C1 segment of cervical spinal cord (tissue), 14 donors: ENCODE results near the gene FMNL3.
"Not testable (repeated sequence)": the region's sequence is repeated elsewhere in the genome, so short reads cannot be mapped to it uniquely, and the experiment has no call there.

ENCODE experiments used
- DNase-seq, 14 donors: peaks; one replicate each; lab custom pipeline; 2025; lab: John Stamatoyannopoulos, UW

The FMNL3 gene

DNA sequence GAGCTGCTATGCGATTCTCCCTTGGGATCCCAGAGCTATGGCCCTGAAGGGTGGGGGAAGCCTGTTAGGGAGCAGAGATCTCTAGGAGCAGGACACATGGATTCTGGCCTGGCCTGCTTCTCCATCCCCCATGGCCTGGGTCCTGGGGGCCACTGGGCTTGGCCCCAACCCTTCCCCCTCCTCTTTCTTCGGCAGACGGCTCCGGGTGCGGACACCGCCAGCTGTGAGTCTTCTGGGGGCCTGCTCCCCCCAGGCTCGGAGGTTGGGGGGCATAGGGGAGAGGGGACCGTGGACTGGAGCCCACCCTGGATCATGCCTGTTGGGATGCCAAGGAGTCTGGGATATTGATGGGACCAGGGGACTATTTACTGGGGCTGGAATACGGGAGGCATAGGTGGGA lies 74.8 kb downstream of the FMNL3 start:
- DNase-seq: no peak

DNA sequence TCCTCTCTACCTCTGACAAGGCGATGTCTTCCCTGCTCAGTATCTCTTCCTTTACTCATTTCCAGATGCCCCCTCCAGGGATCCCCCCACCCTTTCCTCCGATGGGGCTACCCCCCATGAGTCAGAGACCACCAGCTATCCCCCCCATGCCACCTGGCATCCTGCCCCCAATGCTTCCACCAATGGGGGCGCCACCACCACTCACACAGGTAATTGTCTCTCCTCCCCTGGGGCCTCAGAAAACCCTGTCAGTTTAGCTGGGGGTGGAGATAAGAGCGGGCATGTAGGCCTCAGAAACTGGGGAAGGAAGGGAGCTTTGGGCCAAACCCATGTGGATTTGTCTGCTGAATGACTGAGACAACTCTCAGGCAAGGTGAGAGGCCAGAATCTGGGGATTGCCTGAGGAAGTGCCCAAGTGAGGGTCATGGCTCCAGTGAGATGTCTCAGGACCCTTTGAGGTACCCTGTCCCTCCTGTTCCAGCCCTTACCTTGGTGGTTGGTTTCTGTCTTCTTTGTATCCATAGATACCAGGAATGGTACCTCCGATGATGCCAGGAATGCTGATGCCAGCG lies 75.8 kb downstream of the FMNL3 start:
- DNase-seq: no peak

DNA sequence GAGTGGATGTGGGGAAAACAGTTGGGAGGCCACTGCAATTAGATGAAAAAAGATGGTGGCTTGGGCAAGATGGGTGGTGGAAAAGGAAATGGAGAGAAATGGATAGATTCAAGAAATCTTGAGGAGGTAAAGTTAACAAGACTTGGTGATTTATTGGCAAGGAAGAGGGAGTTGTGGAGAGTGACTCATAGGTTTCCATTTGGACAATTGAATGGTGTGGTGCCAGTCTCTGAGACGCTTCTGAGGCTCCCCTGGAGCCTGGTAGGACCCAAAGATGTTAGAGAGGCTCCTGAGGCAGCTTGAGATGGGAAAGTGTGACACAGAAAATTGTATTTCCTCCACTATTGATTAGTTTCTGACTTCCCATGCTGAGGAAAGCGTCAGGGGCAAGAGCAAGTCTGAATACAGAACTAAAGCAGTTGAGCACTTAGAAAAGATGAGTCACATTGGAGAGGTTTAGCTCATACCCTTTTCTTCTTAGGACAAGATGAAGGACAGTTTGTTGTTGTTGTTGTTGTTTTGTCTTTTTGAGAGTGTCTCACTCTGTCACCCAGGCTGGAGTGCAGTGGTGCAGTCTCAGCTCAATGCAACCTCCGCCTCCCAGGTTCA lies 79.3 kb downstream of the FMNL3 start:
- DNase-seq: no peak

DNA sequence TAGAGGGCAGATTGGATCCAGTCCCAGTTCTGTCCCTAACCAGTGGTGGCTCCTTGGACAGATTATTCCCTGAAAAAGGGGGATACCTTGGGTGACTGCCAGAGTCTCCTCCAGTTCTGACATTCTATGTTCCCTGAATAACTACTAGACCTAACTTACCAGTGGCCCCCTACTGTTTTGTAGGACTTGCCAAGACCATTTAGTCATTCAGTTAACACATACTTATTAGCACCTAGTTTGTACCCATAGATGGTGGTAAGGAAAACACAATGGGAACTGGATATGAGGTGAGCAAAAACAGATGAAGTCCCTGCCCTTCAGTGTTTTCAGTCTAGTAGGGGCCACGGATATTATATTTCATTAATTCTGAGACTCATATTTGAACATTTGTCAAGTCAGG lies 80.4 kb downstream of the FMNL3 start:
- no peak for DNase-seq

DNA sequence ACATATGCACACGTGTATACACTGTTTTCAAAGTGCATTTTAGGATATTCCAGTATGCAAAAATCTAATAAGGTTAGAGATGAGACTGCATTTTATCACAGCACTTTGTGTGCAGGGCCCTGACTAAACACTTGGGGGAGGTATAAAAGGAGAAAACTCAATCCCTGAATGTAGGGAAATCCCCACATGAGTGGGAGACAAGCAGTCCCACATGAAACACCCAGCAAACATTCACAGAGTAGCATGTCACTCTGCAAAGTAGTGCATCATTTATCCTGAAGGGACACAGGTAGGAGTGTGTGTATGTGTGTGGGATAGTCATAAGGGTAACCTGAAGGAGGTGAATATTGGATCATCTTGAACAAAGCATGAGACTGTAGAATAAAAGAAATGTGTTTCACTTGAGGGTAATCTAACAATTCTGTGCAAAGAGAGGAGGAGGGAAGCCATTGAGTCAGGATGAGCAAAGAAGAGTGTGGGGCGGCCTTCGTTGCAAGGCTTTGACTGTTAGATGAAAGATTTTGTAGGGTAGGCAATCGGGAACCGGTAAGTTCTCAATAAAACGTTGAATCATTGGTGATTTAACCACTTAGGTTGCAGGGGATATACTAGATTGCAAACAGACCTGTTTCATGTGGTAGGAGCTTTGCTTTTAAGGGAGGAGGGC lies 80.9 kb downstream of the FMNL3 start:
- no peak for DNase-seq

DNA sequence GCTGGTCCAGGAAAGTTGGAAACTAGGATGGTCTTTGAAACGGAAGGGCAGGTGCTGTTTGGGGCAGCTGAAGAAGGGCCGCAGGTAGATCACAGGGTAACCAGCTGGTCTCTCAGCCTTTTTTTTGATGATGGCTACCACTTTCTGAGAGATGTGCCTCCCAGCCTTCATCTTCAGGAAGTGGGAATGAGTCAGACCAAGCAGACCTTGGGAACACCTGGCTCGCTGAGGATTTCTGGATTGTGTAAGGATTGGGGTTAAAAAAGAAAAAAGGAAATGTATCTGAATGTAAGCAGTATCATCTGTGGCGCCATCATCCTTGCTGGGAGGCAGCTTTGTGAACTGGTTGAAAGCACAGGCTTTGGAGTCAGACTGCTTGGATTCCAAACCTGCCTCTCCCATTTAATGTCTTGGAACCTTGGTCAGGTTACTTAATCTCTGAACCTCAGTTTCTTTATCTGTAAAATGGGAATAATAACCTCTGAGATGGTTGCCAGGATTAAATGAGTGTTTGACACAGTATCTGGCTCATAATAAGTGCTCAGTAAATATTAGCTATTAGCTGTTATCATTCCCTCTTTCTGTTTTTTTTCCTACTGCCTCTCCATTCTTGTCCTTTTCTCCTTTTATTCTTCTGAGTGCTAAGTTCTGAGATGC lies 82.2 kb downstream of the FMNL3 start:
- DNase-seq: no peak

DNA sequence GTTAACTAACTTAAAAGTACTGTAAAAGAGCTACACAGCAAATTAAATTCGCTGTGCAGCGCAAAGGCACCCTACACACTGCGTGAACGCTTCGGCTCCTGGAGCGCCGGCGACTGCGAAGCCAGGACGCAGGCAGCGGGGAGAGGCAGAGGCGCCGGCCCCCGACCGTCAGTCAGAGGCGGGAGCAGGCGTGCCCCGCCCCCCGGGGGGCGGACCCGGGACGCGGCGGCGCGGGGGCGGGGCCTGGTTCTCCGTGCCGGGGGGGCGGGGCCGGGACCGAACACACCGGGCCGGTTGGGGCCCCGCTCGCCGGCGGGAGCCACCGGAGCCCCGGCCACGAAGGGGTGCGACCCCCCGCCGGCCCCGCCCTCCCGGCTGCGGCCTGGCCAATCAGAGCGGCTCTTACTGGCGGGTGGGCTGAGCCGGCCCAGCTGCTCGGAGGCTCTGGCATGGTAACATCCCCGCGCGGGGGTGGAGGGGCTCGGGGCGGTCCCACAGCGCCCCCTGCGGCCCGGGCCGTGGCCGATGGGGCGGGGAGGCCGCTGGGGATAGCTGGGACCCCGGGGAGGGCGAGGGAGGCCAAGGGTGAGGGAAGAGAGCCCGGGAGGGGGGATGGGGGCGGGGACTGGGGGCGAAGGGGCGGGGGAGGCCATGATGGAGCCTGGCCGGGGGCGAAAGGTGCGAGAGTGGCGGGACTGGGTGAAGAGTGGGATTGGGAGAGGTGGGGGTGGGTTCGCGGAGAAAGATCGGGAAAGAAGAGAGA lies 83.9 kb downstream of the FMNL3 start, which contains the start of gene PRPF40B:
Gene PRPF40B (plus strand): TSS at position 420 of the 763 bp plus-strand sequence. CDS start 30 bp downstream, at position 450.
- peak in 13 of 14 donors; percentile 63 to 91 (median 75) for DNase-seq

DNA sequence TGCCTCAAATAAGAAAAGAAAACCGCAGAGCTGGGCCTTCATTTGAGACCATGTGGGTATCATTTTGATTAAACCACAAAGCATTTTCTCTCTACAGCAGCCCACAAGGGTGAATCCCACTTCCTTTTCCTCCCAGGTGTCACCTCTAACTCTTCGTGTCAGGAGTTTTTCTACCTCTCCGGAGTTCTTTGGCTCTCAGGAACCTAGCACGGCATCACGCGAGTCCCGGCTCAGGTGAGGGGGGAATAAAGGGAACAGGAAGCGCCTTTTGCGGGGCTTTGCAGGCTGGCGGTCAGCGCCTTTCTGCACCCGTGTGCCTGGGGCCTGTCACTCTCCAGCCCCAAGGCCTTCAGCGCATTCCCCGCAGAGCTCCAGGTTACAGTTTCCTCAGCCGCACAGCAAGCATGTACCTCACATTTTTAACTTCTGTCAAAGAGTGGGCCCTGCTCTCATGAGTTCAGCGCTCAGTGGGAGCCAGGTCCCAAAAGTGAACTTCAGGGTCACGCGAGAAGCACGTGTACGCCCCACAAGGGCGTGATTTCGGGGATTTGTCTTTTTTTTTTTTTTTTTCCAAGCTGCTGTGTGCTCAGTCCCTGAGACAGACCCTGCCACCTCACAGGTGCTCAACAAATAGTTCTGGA lies 84.6 kb downstream of the FMNL3 start:
- peak in 4 of 14 donors; percentile 8 to 61 (median 38) for DNase-seq

DNA sequence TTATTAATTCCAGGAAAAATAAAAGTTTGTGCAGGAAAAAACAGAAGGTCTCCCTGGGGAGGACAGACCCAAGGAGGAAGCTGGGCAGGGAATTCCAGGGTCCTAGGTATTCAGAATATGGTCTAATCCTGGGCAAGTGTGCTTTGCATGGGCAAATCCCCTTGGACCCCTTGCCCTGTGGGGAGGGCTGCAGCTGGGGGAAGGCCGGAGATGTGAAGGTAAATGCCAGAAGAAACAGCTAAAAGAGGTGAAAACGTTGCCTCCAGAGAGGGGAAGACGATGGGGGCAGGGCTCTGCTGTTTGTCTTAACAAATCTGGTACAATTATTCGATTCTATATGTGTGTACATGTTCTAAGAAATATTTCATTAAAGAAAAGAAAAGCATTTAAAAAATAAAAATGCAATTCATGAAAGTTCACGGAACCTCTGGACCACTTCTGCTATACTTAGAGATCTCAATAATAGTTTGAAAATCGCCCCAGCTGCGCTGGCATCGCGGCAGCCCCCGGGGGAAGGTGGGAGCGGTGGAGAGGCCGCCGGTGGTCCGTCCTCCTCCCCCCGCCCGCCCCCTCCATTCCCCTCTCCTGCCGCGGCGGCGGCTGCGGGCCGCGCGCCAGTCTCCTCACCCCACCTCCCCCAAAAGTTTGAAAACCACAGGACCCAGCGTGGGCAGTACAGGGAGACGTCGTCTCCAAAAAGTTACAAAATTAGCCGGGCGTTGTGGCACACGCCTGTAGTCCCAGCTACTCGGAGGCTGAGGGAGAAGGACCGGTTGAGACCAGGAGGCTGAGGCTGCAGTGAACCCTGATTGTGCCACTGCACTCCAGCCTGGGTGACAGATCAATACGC lies 85.3 kb downstream of the FMNL3 start:
- DNase-seq: no peak

DNA sequence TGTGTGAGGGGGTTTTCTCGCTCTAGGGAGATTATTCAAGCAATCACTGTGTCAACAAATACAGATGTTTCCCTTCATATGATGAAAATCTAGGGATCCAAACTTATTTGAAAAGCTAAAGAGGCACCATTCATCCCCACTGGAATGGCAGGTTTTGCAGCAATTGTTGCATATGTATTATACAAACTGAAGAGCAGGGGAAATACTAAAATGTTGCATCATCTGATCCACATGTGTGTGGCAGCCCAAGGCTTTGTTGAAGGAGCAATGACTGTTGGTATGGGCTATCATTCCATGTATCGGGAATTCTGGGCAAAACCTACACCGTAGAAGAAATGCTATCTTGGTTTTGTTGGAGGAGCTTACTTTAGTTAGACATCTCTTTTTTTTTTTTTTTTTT lies 87.9 kb downstream of the FMNL3 start:
- no peak for DNase-seq

DNA sequence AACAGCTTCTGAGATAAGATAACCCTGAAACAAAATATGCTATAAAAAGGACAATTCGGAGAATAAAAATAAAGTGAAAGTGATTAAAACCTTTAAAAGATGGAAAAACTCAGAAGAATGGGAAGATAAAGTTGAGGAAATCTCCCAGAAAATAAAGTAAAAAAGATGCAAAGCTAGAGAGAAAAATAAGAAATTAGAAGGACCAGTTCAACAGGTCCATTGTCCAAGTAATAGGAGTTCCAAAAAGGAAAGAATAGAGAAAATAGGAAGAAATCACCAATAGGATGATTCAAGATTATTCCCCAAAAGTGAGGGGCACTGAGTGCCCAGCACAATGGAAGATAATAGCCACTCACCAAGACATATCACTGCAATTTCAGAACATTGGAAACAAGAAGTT lies 88.6 kb downstream of the FMNL3 start:
- no peak for DNase-seq

DNA sequence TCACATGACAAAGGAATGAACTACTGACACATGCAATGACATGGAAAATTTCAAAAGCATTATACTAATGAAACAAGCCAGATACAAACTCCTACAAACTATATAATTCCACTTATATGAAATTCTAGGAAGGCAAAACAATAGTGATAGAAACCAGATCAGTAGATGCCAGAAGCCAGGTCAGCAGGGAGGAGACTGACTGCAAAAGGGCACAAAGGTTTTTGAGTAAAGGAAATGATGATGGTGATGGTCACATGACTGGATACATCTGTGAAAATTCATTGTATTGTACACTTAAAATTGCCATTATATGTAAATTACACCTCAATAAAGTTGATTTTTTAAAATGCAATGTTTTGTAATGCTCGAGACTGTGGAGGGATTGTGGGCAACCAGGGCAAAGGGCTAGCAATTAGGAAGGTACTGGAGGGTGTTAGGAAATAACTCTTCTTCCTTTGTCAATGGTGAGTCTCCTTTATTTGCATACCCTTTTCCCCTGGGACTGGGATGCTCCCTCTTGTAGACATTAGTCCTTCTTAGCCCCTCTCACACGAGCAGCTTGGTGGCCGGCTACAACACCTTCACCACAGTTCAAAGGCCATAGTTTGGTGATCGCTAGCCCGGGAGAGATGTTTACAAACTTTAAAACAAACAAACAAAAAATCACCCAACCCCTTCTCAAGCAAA lies 90.5 kb downstream of the FMNL3 start:
- no peak for DNase-seq

DNA sequence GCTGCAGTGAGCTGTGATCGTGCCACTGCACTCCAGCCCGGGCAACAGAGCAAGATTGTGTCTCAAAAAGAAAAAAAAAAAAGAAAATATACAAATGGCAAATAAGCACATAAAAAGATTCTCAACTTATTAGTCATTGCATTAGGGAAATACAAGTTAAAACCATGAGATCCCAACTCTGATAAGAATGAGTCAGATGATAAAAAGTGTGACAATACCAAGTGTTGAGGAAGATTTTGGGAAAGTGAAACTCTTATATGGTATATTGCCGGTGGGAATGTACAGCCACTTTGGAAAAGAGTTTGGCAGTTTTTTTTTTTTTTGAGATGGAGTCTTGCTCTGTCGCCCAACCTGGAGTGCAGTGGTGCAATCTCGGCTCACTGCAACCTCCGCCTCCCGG lies 91.5 kb downstream of the FMNL3 start:
- DNase-seq: no peak

DNA sequence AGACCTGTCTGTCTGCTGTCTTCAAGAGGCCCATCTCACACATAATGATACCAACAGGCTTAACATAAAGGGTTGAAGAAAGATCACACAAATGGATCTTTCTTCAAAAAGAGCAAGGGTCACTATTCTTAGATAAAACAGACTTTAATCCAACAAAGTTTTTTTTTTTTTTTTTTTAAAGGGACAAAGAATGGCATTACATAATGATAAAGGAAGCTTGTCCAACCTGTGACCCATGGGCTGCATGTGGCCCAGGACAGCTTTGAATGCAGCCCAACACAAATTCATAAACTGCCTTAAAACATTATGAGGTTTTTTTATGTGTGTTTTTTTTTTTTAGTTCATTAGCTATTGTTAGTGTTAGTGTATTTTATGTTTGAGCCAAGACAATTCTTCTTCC lies 95.0 kb downstream of the FMNL3 start:
- DNase-seq: no peak

DNA sequence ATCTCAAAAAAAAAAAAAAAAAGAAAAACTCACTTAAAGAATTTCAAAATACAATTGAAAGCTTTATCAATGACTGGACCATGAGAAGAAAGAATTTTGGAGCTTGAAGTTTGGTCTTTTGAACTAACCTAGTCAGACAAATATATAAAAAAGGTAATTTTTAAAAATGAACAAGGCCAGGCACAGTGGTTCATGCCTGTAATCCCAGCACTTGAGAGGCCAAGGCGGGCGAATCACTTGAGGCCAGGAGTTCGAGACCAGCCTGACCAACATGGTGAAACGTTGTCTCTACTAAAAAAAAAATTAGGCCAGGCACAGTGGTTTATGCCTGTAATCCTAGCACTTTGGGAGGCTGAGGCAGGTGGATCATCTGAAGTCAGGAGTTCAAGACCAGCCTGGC lies 96.4 kb downstream of the FMNL3 start:
- not testable (repeated sequence) for DNase-seq

DNA sequence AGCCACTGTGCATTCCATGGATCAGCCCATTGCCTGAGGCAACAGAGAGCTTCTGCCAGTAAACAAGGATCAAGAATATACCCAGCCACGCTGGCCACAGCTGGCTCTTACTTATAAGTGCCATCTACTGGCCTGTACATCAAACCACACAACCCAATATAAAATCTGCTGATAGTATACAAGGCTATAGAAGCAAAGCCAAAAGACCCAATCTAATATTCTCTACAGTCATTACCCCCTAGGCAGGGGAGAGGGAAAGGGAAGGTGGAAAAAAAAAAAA lies 97.4 kb downstream of the FMNL3 start:
- no peak for DNase-seq

DNA sequence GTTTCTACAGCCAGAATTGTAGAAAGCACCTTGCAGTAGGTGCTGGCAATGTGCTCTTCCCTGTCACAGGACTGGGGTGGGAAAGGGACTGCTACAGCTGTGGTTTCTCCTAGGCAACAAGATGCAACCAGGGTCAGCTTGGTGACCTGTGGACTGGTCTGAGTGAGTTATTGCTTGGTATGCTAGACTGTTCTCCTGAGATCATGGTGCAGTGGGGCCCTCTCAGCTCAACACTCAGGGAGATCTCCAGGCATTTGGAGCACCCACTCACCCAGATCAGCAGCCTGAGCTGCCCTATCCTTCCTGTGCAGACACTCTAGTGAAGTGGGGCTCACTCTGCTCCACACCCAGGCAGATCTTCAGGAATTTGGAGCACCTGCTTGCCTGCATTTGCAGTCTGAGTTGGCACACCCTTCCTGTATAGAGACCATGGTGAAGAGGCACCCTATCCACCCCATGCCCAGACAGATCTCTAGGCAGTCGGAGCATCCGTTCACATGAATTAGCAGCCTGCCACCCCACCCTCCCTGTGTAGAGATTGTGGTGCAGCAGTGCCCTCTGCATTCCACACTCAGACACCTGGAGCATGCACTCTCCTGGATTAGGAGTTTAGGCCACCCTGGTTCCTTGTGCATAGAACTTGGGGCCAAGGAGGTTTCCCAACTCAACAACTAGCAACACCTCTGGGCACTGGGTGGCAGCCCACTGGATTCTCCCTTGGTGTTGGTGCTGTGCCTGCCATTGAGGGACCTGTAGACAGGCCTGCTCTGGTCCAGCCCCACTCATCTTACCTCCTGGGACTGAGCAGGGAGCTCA lies 97.9 kb downstream of the FMNL3 start:
- DNase-seq: no peak

DNA sequence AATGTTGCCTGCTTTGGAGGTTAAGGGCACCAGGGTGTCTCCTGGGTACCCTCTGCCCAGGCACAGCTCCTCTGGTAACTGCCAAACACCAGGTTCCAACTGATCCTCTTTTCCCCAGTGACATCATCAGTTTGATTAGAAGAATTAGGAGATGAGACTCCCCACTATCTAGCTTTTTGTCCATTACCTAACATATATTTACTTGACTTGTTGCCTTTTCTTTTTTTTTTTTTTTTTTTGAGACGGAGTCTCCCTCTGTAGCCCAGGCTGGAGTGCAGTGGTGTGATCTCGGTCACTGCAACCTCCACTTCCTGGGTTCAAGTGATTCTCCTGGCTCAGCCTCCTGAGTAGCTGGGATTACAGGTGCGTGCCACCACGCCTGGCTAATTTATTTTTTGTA lies 101.7 kb downstream of the FMNL3 start, which contains the start of gene FAM186B:
Gene FAM186B (minus strand): TSS at position 101 of the 400 bp plus-strand sequence. CDS start 162 bp downstream, outside the sequence.
- DNase-seq: not testable (repeated sequence)

DNA sequence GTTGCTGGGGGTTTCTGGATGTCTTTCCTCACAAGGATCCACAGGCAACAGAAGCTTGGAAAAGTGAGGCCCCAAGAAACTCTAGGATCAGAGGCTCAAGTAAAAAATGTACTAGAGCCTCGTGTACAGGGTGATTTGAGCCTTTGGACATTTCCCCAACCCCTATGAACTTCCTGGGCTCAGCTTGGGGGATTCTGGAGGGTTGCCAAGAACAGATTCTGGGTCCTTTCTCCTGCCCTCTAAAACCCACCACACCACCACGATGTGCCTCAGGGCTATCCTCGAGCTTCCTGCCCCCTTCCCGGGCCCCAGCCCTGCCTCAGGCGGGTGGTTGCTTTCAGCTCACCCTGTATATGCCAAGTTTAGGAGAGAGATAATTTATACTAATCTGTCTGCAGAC lies 102.3 kb downstream of the FMNL3 start:
- no peak for DNase-seq
